DND-41 (cell line): ENCODE data around the gene UNK.

Experiments
- ATAC-seq: fragments of 200-7000 bp; cut with Tn5 transposase; 3 replicates; pipeline ENCODE4 v1.9.1; 2021; ENCODE audit warnings: low read depth; ENCODE audit not compliant: insufficient read depth
- DNase-seq: peaks from one replicate; pipeline ENCODE4 v3.0.0-alpha.2; 2020
- H2AFZ ChIP-seq: 2 replicates; pipeline ENCODE4 v1.6.0; 2012; ENCODE audit warnings: low read depth, low read length
- H3K27ac ChIP-seq: 2 replicates; pipeline ENCODE4 v1.5.1; 2012; ENCODE audit warnings: low read length, inconsistent platforms
- H3K27me3 ChIP-seq: fragments of 200-600 bp; sonication (generic); 2 replicates; pipeline ENCODE4 v1.6.0; 2012; ENCODE audit warnings: low read length, mild to moderate bottlenecking, inconsistent platforms; ENCODE audit not compliant: insufficient read depth, poor library complexity
- H3K36me3 ChIP-seq: 2 replicates; pipeline ENCODE4 v1.5.1; 2012; ENCODE audit warnings: low read length, inconsistent platforms; ENCODE audit not compliant: insufficient read depth
- H3K4me1 ChIP-seq: 2 replicates; pipeline ENCODE4 v1.5.1; 2012; ENCODE audit warnings: mild to moderate bottlenecking, low read length; ENCODE audit not compliant: insufficient read depth
- H3K4me2 ChIP-seq: 2 replicates; pipeline ENCODE4 v1.6.0; 2012; ENCODE audit warnings: mild to moderate bottlenecking, moderate library complexity, low read length, inconsistent platforms; ENCODE audit not compliant: insufficient read depth
- H3K4me3 ChIP-seq, 2 experiments: fragments of 200-600 bp in 1 of 2; shearing (Covaris generic) in 1 of 2; 2 replicates each; pipeline ENCODE4 v1.5.1; 2012 to 2016; ENCODE audit warnings: inconsistent platforms in 2 of 2, low read length in 2 of 2, mild to moderate bottlenecking in 2 of 2, low read depth in 1 of 2, moderate library complexity in 1 of 2
- H3K79me2 ChIP-seq: 2 replicates; pipeline ENCODE4 v1.6.0; 2012; ENCODE audit warnings: low read length, inconsistent platforms; ENCODE audit not compliant: insufficient read depth
- H3K9ac ChIP-seq: 2 replicates; pipeline ENCODE4 v1.6.0; 2012; ENCODE audit warnings: low read depth, mild to moderate bottlenecking, inconsistent platforms, low read length, moderate library complexity
- H3K9me3 ChIP-seq: 2 replicates; pipeline ENCODE4 v1.5.1; 2012; ENCODE audit warnings: low read length, moderate library complexity, mild to moderate bottlenecking, inconsistent platforms; ENCODE audit not compliant: insufficient read depth, severe bottlenecking
- H4K20me1 ChIP-seq: 2 replicates; pipeline ENCODE4 v1.6.0; 2012; ENCODE audit warnings: low read length; ENCODE audit not compliant: insufficient read depth
- EZH2 ChIP-seq: IDR thresholded peaks from 3 replicates; pipeline ENCODE4 v1.6.1; 2012; ENCODE audit warnings: borderline replicate concordance, low read depth, mild to moderate bottlenecking, moderate library complexity, low read length, inconsistent platforms; ENCODE audit not compliant: severe bottlenecking
- TF ChIP-seq, protein P1 (sequence below): IDR thresholded peaks from 2 replicates; pipeline ENCODE4 v1.5.1; 2012; ENCODE audit warnings: borderline replicate concordance, low read length, moderate library complexity, mild to moderate bottlenecking; ENCODE audit not compliant: poor library complexity, severe bottlenecking; ENCODE audit errors: extremely low read depth

UNK gene

DNA sequence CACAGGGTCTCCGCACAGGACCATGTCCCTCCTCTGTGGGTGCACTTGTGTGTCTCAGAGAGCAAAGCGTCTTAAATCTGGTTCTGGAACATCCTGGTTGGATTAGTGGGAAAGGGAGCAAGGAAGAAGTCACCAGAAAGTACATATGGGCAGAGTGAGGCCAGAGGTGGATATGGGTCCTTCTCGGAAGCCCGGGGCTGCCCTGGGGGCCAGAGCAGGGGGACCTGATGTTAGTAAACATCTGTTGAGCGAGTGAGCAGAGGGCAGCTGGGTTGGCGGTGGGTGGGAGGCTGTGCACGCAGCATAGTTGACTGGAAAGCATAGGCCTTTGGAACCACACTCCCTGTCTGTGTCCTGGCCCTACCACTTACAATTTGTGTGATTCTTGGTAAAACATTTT lies 36.9 kb downstream of the UNK start:
- DNase-seq (no peak), ATAC-seq (no peak)
- Histone ChIP-seq H3K27ac (no peak overlapping the region), H3K4me1 (no peaks in the 10 kb centered on the region), H2AFZ (no peak overlapping the region), H3K79me2 (no peaks in the 10 kb centered on the region), H3K9ac (no peak overlapping the region), H3K36me3 (peaks cover 93% of the 10 kb centered on the region), H4K20me1 (peaks cover 5% of the 10 kb centered on the region; the same call in 1 of the 2 replicates), H3K4me2 (no peak overlapping the region), H3K4me3 (no peak overlapping the region), H3K27me3 (no peaks in the 10 kb centered on the region), H3K9me3 (no peaks in the 10 kb centered on the region)
- TF ChIP-seq EZH2: no peak
- TF ChIP-seq, protein P1, sequence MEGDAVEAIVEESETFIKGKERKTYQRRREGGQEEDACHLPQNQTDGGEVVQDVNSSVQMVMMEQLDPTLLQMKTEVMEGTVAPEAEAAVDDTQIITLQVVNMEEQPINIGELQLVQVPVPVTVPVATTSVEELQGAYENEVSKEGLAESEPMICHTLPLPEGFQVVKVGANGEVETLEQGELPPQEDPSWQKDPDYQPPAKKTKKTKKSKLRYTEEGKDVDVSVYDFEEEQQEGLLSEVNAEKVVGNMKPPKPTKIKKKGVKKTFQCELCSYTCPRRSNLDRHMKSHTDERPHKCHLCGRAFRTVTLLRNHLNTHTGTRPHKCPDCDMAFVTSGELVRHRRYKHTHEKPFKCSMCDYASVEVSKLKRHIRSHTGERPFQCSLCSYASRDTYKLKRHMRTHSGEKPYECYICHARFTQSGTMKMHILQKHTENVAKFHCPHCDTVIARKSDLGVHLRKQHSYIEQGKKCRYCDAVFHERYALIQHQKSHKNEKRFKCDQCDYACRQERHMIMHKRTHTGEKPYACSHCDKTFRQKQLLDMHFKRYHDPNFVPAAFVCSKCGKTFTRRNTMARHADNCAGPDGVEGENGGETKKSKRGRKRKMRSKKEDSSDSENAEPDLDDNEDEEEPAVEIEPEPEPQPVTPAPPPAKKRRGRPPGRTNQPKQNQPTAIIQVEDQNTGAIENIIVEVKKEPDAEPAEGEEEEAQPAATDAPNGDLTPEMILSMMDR: no peak

DNA sequence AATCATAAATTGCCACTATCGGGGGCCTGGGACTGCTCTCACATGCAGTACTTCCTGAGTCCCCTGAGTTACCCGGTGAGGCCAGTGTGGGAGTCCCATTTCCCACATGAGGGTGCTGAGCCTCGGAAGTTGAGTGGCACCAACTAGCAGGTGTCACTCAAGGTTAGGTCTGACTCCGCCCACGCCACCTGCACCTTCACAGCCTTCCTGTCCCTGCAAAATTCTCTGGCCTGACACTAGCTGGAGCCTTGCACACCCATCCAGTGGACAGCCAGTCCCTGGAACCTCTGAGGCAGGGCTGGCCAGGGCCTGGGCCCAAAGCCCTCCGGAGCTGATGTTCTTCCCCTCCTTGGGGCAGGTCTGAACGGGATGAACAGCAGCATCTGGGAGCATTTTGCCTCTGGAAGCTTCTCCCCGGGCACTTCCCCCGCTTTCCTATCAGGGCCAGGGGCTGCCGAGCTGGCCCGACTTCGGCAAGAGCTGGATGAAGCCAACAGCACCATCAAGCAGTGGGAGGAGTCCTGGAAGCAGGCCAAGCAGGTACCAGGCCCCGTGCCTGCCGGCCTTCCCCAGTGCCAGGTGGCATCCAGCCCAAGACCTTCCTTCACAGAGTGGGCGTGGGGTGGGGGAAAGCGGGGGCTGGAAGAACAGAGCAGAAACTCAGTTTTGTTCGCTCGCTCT lies 37.7 kb downstream of the UNK start:
- no peak for ATAC-seq
- Histone ChIP-seq H3K79me2 (no peaks in the 10 kb centered on the region), H2AFZ (no peak overlapping the region), H4K20me1 (peaks cover 5% of the 10 kb centered on the region; the same call in 1 of the 2 replicates), H3K4me1 (no peaks in the 10 kb centered on the region), H3K36me3 (peaks cover 93% of the 10 kb centered on the region), H3K9ac (no peak overlapping the region), H3K9me3 (no peaks in the 10 kb centered on the region), H3K4me2 (no peak overlapping the region), H3K27me3 (no peaks in the 10 kb centered on the region), H3K27ac (no peak overlapping the region), H3K4me3 (no peak overlapping the region)
- no peak for TF ChIP-seq EZH2
- TF ChIP-seq, protein P1: no peak
- no peak for DNase-seq

DNA sequence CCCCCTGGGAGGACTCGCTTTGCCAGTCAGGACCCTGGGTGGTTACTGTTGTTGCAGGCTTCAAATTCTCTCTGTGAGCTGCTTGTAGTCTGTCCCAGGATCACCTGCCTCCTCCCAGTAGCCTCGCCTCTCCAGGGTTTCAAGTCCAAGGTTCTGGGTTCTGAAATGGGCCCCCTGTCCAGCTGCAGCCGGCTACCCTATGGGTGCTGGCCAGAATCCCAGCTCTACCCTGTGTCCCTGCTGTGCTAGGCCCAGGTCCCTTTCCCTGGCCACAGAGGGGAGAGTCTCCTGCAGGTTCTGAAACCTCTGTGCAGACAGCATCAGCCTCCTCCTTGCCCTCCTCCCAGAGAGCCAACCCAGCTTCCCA lies 38.2 kb downstream of the UNK start:
- Histone ChIP-seq H3K4me1 (no peaks in the 10 kb centered on the region), H3K4me2 (no peak overlapping the region), H3K9ac (no peak overlapping the region), H4K20me1 (peaks cover 5% of the 10 kb centered on the region; the same call in 1 of the 2 replicates), H3K27ac (no peak overlapping the region), H3K9me3 (no peaks in the 10 kb centered on the region), H3K27me3 (no peaks in the 10 kb centered on the region), H3K4me3 (no peak overlapping the region), H2AFZ (no peak overlapping the region), H3K79me2 (no peaks in the 10 kb centered on the region), H3K36me3 (peaks cover 93% of the 10 kb centered on the region)
- ATAC-seq: no peak
- TF ChIP-seq, protein P1: no peak
- no peak for TF ChIP-seq EZH2
- no peak for DNase-seq
